ENCODE measurements around the gene BBX. TPM values are rescaled to one million over a fixed set of nuclear protein-coding genes. Genes with fewer than 3 reads are reported as not detected.

The BBX gene
- polyA plus RNA-seq, 1 donor from 2014 or later, result 23.8 TPM

GRCh38 chr3:107818025-107818424 lies 295.3 kb downstream of the BBX start:
- TF ChIP-seq POLR2AphosphoS5 (IDR thresholded peaks at IDR 0.05), result no peak
- TF ChIP-seq EP300 (conservative IDR thresholded peaks at IDR 0.05; ENCODE audit: poor library complexity, severe bottlenecking), result no peak
- TF ChIP-seq CTCF (IDR thresholded peaks at IDR 0.05; ENCODE audit: poor library complexity, severe bottlenecking), result no peak
- no peak for TF ChIP-seq MXI1 (conservative IDR thresholded peaks at IDR 0.05; ENCODE audit: poor library complexity, severe bottlenecking)
- no peak for TF ChIP-seq EZH2 (IDR thresholded peaks at IDR 0.05; ENCODE audit: borderline replicate concordance, insufficient read depth, low read length, poor library complexity, severe bottlenecking)
- TF ChIP-seq TAF1 (IDR thresholded peaks at IDR 0.05; ENCODE audit: low read depth), result no peak
- TF ChIP-seq SMC3 (conservative IDR thresholded peaks at IDR 0.05; ENCODE audit: poor library complexity), result no peak
- TF ChIP-seq RAD21 (conservative IDR thresholded peaks at IDR 0.05), result no peak
- TF ChIP-seq REST (IDR thresholded peaks at IDR 0.05; ENCODE audit: borderline replicate concordance), result no peak

GRCh38 chr3:107819656-107820055 lies 296.9 kb downstream of the BBX start:
- H3K9me3 ChIP-seq (ENCODE audit: low read length), result no peaks in the 10 kb centered on the region
- no peaks in the 10 kb centered on the region for H3K9me2 ChIP-seq (ENCODE audit: insufficient read depth, low read length)
- no peaks in the 10 kb centered on the region for H3K27me3 ChIP-seq (ENCODE audit: insufficient read depth, low read depth, low read length)
- H3K4me2 ChIP-seq (ENCODE audit: low read length), result no peak overlapping the region
- no peaks in the 10 kb centered on the region for H4K20me1 ChIP-seq (ENCODE audit: insufficient read depth)
- no peak overlapping the region for H2AFZ ChIP-seq (ENCODE audit: low read depth, low read length)
- no peak overlapping the region for H3K9ac ChIP-seq (ENCODE audit: low read length)
- no peak overlapping the region for H3K4me3 ChIP-seq (ENCODE audit: low read length)
- TF ChIP-seq EZH2 (IDR thresholded peaks at IDR 0.05; ENCODE audit: borderline replicate concordance, insufficient read depth, low read length, poor library complexity, severe bottlenecking) (no peak), REST (IDR thresholded peaks at IDR 0.05; ENCODE audit: borderline replicate concordance) (no peak), RAD21 (conservative IDR thresholded peaks at IDR 0.05) (no peak), MXI1 (conservative IDR thresholded peaks at IDR 0.05; ENCODE audit: poor library complexity, severe bottlenecking) (no peak), EP300 (conservative IDR thresholded peaks at IDR 0.05; ENCODE audit: poor library complexity, severe bottlenecking) (no peak), SMC3 (conservative IDR thresholded peaks at IDR 0.05; ENCODE audit: poor library complexity) (no peak), TAF1 (IDR thresholded peaks at IDR 0.05; ENCODE audit: low read depth) (no peak), POLR2AphosphoS5 (IDR thresholded peaks at IDR 0.05) (no peak), CTCF (IDR thresholded peaks at IDR 0.05; ENCODE audit: poor library complexity, severe bottlenecking) (no peak)
- H3K27ac ChIP-seq (ENCODE audit: low read length), result no peak overlapping the region
- no peaks in the 10 kb centered on the region for H3K79me2 ChIP-seq (replicated peaks; ENCODE audit: insufficient read depth, low read length)
- no peaks in the 10 kb centered on the region for H3K36me3 ChIP-seq (ENCODE audit: insufficient read depth, low read length)
- no peaks in the 10 kb centered on the region for H3F3A ChIP-seq (ENCODE audit: insufficient read depth, low read length, poor library complexity, severe bottlenecking)

More at GRCh38 chr3:107818025-107818424, 295.3 kb downstream of the BBX start:
- no peaks in the 10 kb centered on the region for H3K79me2 ChIP-seq (replicated peaks; ENCODE audit: insufficient read depth, low read length)
- no peak overlapping the region for H2AFZ ChIP-seq (ENCODE audit: low read depth, low read length)
- H3K9me3 ChIP-seq (ENCODE audit: low read length), result no peaks in the 10 kb centered on the region
- no peaks in the 10 kb centered on the region for H3K36me3 ChIP-seq (ENCODE audit: insufficient read depth, low read length)
- H3K4me2 ChIP-seq (ENCODE audit: low read length), result no peak overlapping the region
- no peaks in the 10 kb centered on the region for H3K9me2 ChIP-seq (ENCODE audit: insufficient read depth, low read length)
- no peaks in the 10 kb centered on the region for H4K20me1 ChIP-seq (ENCODE audit: insufficient read depth)
- no peak overlapping the region for H3K27ac ChIP-seq (ENCODE audit: low read length)
- H3F3A ChIP-seq (ENCODE audit: insufficient read depth, low read length, poor library complexity, severe bottlenecking), result no peaks in the 10 kb centered on the region
- no peaks in the 10 kb centered on the region for H3K27me3 ChIP-seq (ENCODE audit: insufficient read depth, low read depth, low read length)
- H3K9ac ChIP-seq (ENCODE audit: low read length), result no peak overlapping the region
- H3K4me3 ChIP-seq (ENCODE audit: low read length), result no peak overlapping the region

All from neural cell (in vitro differentiated cells).